A549 (cell line): ENCODE results near the gene PSMF1. TPM values are rescaled to one million over a fixed set of nuclear protein-coding genes. Genes with fewer than 3 reads are reported as not detected.

Source experiments
- ATAC-seq, 2 experiments: fragments of 200-7000 bp in 1 of 2; fragments of >200 bp in 1 of 2; cut with Nextera tagmentation in 1 of 2; cut with Tn5 transposase in 1 of 2; 3 replicates each; pipeline versions ENCODE4 v1.8.0 to v1.9.1; 2018 to 2020; ENCODE audit warnings: mild to moderate bottlenecking in 1 of 2, moderate library complexity in 1 of 2
- CTCF ChIA-PET: fragments of 300-600 bp; sonication (Branson Sonifier 250); formaldehyde crosslinking; extraction: SDS; loops from one replicate; lab custom pipeline; 2021; ENCODE audit warnings: antibody characterized with exemption, inconsistent platforms; lab: Yijun Ruan, JAX
- POLR2A ChIA-PET: fragments of 350-600 bp; formaldehyde crosslinking; extraction: SDS; loops from one replicate; lab custom pipeline; 2021; ENCODE audit warnings: antibody characterized with exemption, inconsistent platforms; lab: Yijun Ruan, JAX
- DNase-seq, 2 experiments: peaks; one replicate each; pipeline versions ENCODE4 v3.0.0 to v3.0.0-alpha.2; 2011 to 2016; ENCODE audit warnings: low read depth in 1 of 2, low spot score in 1 of 2
- FAIRE-seq: peaks from 2 replicates; lab custom pipeline; 2011; peaks lifted over from hg19 to GRCh38; lab: Jason Lieb, UNC
- H3K27ac ChIP-seq, 2 experiments: fragments of >200 bp; sonication (Bioruptor Twin); formaldehyde crosslinking; 3 replicates each; pipeline ENCODE4 v1.5.1; 2016 to 2017
- H3K4me1 ChIP-seq: fragments of >200 bp; sonication (Bioruptor Twin); formaldehyde crosslinking; 3 replicates; pipeline ENCODE4 v1.6.1; 2016
- H3K4me2 ChIP-seq: fragments of >200 bp; sonication (Bioruptor Twin); formaldehyde crosslinking; 3 replicates; pipeline ENCODE4 v1.6.1; 2016
- H3K4me3 ChIP-seq: fragments of >200 bp; sonication (Bioruptor Twin); formaldehyde crosslinking; 3 replicates; pipeline ENCODE4 v1.5.1; 2016
- H3K9me3 ChIP-seq: fragments of >200 bp; sonication (Bioruptor Twin); formaldehyde crosslinking; 3 replicates; pipeline ENCODE4 v1.6.1; 2016
- BHLHE40 ChIP-seq: IDR thresholded peaks from 2 replicates; pipeline ENCODE4 v1.6.1; 2012; ENCODE audit warnings: low read depth, low read length, inconsistent platforms
- CEBPB ChIP-seq, 2 experiments: fragments of >200 bp in 1 of 2; sonication (Bioruptor Twin) in 1 of 2; formaldehyde crosslinking in 1 of 2; IDR thresholded peaks; 2 replicates each; pipeline ENCODE4 v1.6.1; 2012 to 2016
- CHD2 ChIP-seq: fragments of 150-350 bp; IDR thresholded peaks from 2 replicates; pipeline ENCODE4 v1.6.1; 2014; ENCODE audit warnings: low read length; ENCODE audit not compliant: partially characterized antibody
- EHF ChIP-seq: fragments of 250-450 bp; sonication (Bioruptor Pico); IDR thresholded peaks from 2 replicates; pipeline ENCODE4 v1.5.0; 2020; ENCODE audit warnings: mild to moderate bottlenecking
- EHMT2 ChIP-seq: fragments of 200-600 bp; sonication (generic); IDR thresholded peaks from 2 replicates; pipeline ENCODE4 v1.6.1; 2016; ENCODE audit warnings: antibody characterized with exemption, low read depth, mild to moderate bottlenecking, moderate library complexity
- FOXS1 ChIP-seq: fragments of 250-450 bp; sonication (Bioruptor Pico); IDR thresholded peaks from 2 replicates; pipeline ENCODE4 v1.5.0; 2020; ENCODE audit warnings: mild to moderate bottlenecking, moderate library complexity
- HOXA7 ChIP-seq: fragments of 250-450 bp; sonication (Bioruptor Pico); IDR thresholded peaks from 2 replicates; pipeline ENCODE4 v1.5.0; 2020; ENCODE audit warnings: mild to moderate bottlenecking, moderate library complexity
- JUN ChIP-seq, 2 experiments: fragments of >200 bp; sonication (Bioruptor Twin); formaldehyde crosslinking; IDR thresholded peaks; 2 replicates in 1 of 2; 3 replicates in 1 of 2; pipeline ENCODE4 v1.6.1; 2016 to 2017
- JUNB ChIP-seq: fragments of >200 bp; sonication (Bioruptor Twin); formaldehyde crosslinking; IDR thresholded peaks from 2 replicates; pipeline ENCODE4 v1.6.1; 2016
- KDM1A ChIP-seq: fragments of 200-600 bp; sonication (generic); IDR thresholded peaks from 2 replicates; pipeline ENCODE4 v1.6.1; 2016; ENCODE audit warnings: low read depth, mild to moderate bottlenecking
- MYC ChIP-seq: IDR thresholded peaks from 2 replicates; pipeline ENCODE4 v1.6.1; 2012; ENCODE audit warnings: mild to moderate bottlenecking, inconsistent platforms, low read length, improper control_type of control experiment, borderline replicate concordance
- NFE2L2 ChIP-seq: fragments of 150-350 bp; conservative IDR thresholded peaks from 2 replicates; pipeline ENCODE4 v1.6.1; 2014; ENCODE audit warnings: low read length
- PHF8 ChIP-seq: fragments of 200-600 bp; sonication (generic); IDR thresholded peaks from 2 replicates; pipeline ENCODE4 v1.6.1; 2016; ENCODE audit warnings: low read depth, mild to moderate bottlenecking, antibody characterized with exemption, moderate library complexity, borderline replicate concordance
- POLR2A ChIP-seq: IDR thresholded peaks from 2 replicates; pipeline ENCODE4 v1.6.1; 2012; ENCODE audit warnings: mild to moderate bottlenecking, low read length
- RNF2 ChIP-seq: fragments of 200-600 bp; sonication (generic); IDR thresholded peaks from 2 replicates; pipeline ENCODE4 v1.6.1; 2016; ENCODE audit warnings: low read depth, mild to moderate bottlenecking, antibody characterized with exemption, moderate library complexity, borderline replicate concordance
- SMC3 ChIP-seq: fragments of >200 bp; sonication (Bioruptor Twin); formaldehyde crosslinking; IDR thresholded peaks from 3 replicates; pipeline ENCODE4 v1.6.1; 2018; ENCODE audit warnings: inconsistent platforms
- SREBF2 ChIP-seq: fragments of 450-650 bp; IDR thresholded peaks from 2 replicates; pipeline ENCODE4 v1.6.1; 2014; ENCODE audit warnings: mild to moderate bottlenecking, moderate library complexity
- TP53 ChIP-seq: fragments of 250-450 bp; sonication (Bioruptor Pico); IDR thresholded peaks from 2 replicates; pipeline ENCODE4 v1.5.0; 2021; ENCODE audit warnings: mild to moderate bottlenecking, moderate library complexity
- WGBS: methylation state at CpG from one replicate; pipeline ENCODE4 v1.1.6; 2017; ENCODE audit errors: missing lambda C conversion rate; 5-methylcytosine and 5-hydroxymethylcytosine counted together
- polyA plus RNA-seq, 4 experiments: library from polyadenylated mRNA; depleted of rRNA in 3 of 4; stranded (reverse); fragments of >200 nt; fragmentation: RNase III in 1 of 4; extraction: RNeasy Plus Mini Kit Qiagen cat#74134 plus additional on column Dnase treatment in 1 of 4; gene quantifications; 2 replicates in 3 of 4; 3 replicates in 1 of 4; pipeline ENCODE4 v1.2.3, GENCODE V29; 2011 to 2017
- TF ChIP-seq, protein P1 (sequence below): IDR thresholded peaks from 2 replicates; pipeline ENCODE4 v1.6.1; 2012
- TF ChIP-seq, protein P2 (sequence below): fragments of 250-450 bp; sonication (Bioruptor Pico); IDR thresholded peaks from 2 replicates; pipeline ENCODE4 v1.5.0; 2020; ENCODE audit warnings: low read depth, mild to moderate bottlenecking, moderate library complexity
- TF ChIP-seq, protein P3 (sequence below): fragments of >200 bp; sonication (Bioruptor Twin); formaldehyde crosslinking; IDR thresholded peaks from 2 replicates; pipeline ENCODE4 v1.6.1; 2016
- TF ChIP-seq, protein P4 (sequence below): IDR thresholded peaks from 2 replicates; pipeline ENCODE4 v1.6.1; 2012

Gene PSMF1
- polyA plus RNA-seq, 2 of the 4 experiments (the other 2 are of a cell fraction): 123 to 157 TPM

DNA sequence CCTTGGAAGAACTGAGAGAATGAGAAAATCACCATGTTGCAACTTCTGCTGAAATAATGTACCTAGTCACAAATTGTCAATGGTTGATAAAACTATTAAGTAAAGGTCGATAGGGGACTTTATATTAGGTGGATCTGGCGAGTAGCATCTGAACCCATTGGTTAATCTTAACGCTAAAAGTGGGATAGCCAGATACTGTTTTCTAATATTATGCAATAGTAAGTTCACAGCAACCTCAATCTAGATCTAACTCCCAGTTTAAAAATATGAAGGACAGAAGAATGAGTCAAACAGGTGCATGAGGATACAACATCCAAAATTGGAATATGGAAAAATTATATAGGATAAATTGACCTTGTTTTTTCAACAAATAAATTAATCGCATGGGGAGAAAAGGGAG, 18.8 kb downstream of the PSMF1 start:
- no peaks in the 10 kb centered on the region; the same call in 2 of the 3 replicates for H3K9me3 ChIP-seq
- DNase-seq: no peak
- TF ChIP-seq MYC (no peak), HOXA7 (CRISPR knock-in tag) (no peak), CHD2 (no peak), PHF8 (no peak), RNF2 (no peak), BHLHE40 (no peak), JUNB (no peak), SREBF2 (no peak), FOXS1 (CRISPR knock-in tag) (no peak), TP53 (CRISPR knock-in tag) (no peak), KDM1A (no peak), SMC3 (no peak)
- TF ChIP-seq, protein P1, sequence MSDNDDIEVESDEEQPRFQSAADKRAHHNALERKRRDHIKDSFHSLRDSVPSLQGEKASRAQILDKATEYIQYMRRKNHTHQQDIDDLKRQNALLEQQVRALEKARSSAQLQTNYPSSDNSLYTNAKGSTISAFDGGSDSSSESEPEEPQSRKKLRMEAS: no peak
- TF ChIP-seq, protein P2, sequence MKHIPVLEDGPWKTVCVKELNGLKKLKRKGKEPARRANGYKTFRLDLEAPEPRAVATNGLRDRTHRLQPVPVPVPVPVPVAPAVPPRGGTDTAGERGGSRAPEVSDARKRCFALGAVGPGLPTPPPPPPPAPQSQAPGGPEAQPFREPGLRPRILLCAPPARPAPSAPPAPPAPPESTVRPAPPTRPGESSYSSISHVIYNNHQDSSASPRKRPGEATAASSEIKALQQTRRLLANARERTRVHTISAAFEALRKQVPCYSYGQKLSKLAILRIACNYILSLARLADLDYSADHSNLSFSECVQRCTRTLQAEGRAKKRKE (CRISPR knock-in tag): no peak
- TF ChIP-seq, protein P3, sequence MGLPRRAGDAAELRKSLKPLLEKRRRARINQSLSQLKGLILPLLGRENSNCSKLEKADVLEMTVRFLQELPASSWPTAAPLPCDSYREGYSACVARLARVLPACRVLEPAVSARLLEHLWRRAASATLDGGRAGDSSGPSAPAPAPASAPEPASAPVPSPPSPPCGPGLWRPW: no peak
- TF ChIP-seq, protein P4, sequence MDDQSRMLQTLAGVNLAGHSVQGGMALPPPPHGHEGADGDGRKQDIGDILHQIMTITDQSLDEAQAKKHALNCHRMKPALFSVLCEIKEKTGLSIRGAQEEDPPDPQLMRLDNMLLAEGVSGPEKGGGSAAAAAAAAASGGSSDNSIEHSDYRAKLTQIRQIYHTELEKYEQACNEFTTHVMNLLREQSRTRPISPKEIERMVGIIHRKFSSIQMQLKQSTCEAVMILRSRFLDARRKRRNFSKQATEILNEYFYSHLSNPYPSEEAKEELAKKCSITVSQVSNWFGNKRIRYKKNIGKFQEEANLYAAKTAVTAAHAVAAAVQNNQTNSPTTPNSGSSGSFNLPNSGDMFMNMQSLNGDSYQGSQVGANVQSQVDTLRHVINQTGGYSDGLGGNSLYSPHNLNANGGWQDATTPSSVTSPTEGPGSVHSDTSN: no peak
- H3K4me2 ChIP-seq: no peak overlapping the region
- CTCF ChIA-PET: interaction anchor here (1.7 kb wide), 1 partner anchor 12 kb away, joined by 4 read pairs; no protein-coding TSS in a partner anchor
- H3K27ac ChIP-seq: no peak overlapping the region
- FAIRE-seq: no peak
- no peaks in the 10 kb centered on the region for H3K4me1 ChIP-seq
- 76% methylated on average over 4 of the region's 4 CpGs for WGBS
- POLR2A ChIA-PET: no interaction called here
- ATAC-seq: no peak
- H3K4me3 ChIP-seq: no peak overlapping the region

DNA sequence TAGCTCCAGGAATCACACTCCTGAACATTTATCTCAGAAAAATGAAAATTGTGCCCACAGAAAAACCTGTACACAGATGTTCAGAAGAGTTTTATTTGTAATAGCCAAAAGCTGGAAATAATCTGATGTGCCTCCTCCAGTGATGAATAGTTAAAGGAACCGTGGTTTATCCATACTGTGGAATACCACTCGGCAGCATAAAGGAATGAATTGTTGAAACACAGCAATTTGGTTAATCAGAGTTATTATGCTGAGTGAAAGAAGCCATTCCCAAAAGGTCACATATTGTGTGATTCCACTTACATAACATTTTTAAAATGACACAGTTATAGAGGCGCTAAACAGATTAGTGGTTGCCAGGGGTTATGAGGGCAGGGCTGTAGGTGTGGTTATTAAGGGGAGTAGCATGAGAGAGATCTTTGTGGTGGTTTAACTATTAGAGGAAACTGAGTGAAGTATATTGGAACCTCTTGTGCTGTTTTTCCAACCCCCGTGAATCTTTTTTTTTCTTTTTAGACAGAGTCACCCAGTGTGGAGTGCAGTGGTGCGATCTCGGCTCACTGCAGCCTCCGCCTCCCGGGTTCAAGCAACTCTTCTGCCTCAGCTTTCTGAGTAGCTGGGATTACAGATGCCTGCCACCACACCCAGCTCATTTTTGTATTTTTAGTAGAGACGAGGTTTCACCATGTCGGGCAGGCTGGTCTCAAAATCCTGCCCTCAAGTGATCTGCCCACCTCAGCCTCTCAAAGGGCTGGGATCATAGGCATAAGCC, 26.2 kb downstream of the PSMF1 start:
- FAIRE-seq (no peak), DNase-seq (no peak)
- no peaks in the 10 kb centered on the region for H3K9me3 ChIP-seq
- H3K4me2 ChIP-seq: no peak overlapping the region
- POLR2A ChIA-PET: no interaction called here
- WGBS: 94% methylated on average over 10 of the region's 10 CpGs
- TF ChIP-seq MYC (no peak), NFE2L2 (no peak), EHF (CRISPR knock-in tag) (no peak), JUN (IDR thresholded peaks at IDR 0.05) (no peak), POLR2A (no peak), BHLHE40 (no peak), EHMT2 (no peak), CEBPB (IDR thresholded peaks at IDR 0.05) (no peak)
- TF ChIP-seq, protein P1: no peak
- TF ChIP-seq, all 56 proteins: peak for 0
- Histone ChIP-seq H3K27ac (no peak overlapping the region), H3K4me3 (no peak overlapping the region), H3K4me1 (no peaks in the 10 kb centered on the region; the same call in 2 of the 3 replicates)
- no peak for ATAC-seq
- CTCF ChIA-PET: interaction anchor here (1.0 to 1.3 kb wide), 2 partner anchors 10 to 36 kb away, joined by 3 read pairs; no protein-coding TSS in a partner anchor
